B cell (primary cell): Measurements from ENCODE around the gene PDLIM1. TPM values are rescaled to one million over a fixed set of nuclear protein-coding genes. Genes with fewer than 3 reads are reported as not detected.
A peak's percentile ranks its signal among the peaks of the same experiment; 100 is the strongest.

Experiments
- ATAC-seq: fragments of 200-7000 bp; cut with Tn5 transposase; one replicate; pipeline ENCODE4 v1.10.0; 2021; ENCODE audit warnings: low read depth, mild to moderate bottlenecking, moderate number of reproducible peaks, moderate library complexity
- CTCF ChIA-PET: fragments of 350-600 bp; sonication (Branson Sonifier 250); formaldehyde crosslinking; loops from one replicate; lab custom pipeline; 2021; ENCODE audit warnings: antibody characterized with exemption, inconsistent platforms; lab: Charles Lee
- POLR2A ChIA-PET: fragments of 350-600 bp; sonication (Branson Sonifier 250); formaldehyde crosslinking; loops from one replicate; lab custom pipeline; 2021; ENCODE audit warnings: antibody characterized with exemption; lab: Charles Lee
- DNase-seq: peaks from one replicate; pipeline ENCODE4 v3.0.0; 2013
- H2AFZ ChIP-seq: 2 replicates; pipeline ENCODE4 v1.6.1; 2012; ENCODE audit warnings: mild to moderate bottlenecking, low read depth, low read length; ENCODE audit not compliant: insufficient read depth, poor library complexity, severe bottlenecking
- H3K27ac ChIP-seq, 2 donors: 1 replicate in 1 of 2; 2 replicates in 1 of 2; pipeline ENCODE4 v1.5.1; 2012 to 2013; ENCODE audit warnings: low read length in 2 of 2, mild to moderate bottlenecking in 2 of 2, moderate library complexity in 1 of 2
- H3K27me3 ChIP-seq, 4 experiments: fragments of 200-600 bp in 1 of 4; sonication (generic) in 1 of 4; replicated peaks in 1 of 4; 1 replicate in 2 of 4; 2 replicates in 2 of 4; pipeline versions ENCODE4 v1.6.1 to v1.7.0; 2013 to 2016; ENCODE audit warnings: low read length in 3 of 4, mild to moderate bottlenecking in 2 of 4, mixed read lengths in 1 of 4, moderate library complexity in 1 of 4; ENCODE audit not compliant: insufficient read depth in 4 of 4, control insufficient read depth in 3 of 4; ENCODE audit errors: control extremely low read depth in 1 of 4
- H3K36me3 ChIP-seq, 2 experiments: replicated peaks in 1 of 2; 1 replicate in 1 of 2; 2 replicates in 1 of 2; pipeline versions ENCODE4 v1.6.1 to v1.7.1; 2013; ENCODE audit warnings: low read length in 1 of 2; ENCODE audit not compliant: insufficient read depth in 2 of 2, control insufficient read depth in 1 of 2; ENCODE audit errors: control extremely low read depth in 1 of 2, extremely low read depth in 1 of 2
- H3K4me1 ChIP-seq, 2 donors: fragments of 200-600 bp in 1 of 2; sonication (generic) in 1 of 2; 1 replicate in 1 of 2; 2 replicates in 1 of 2; pipeline versions ENCODE4 v1.5.1 to v1.6.1; 2013 to 2017; ENCODE audit warnings: low read length in 2 of 2; ENCODE audit not compliant: control insufficient read depth in 2 of 2, insufficient read depth in 2 of 2
- H3K4me2 ChIP-seq: replicated peaks from 2 replicates; pipeline ENCODE3; 2012; ENCODE audit warnings: mild to moderate bottlenecking, low read depth, low read length; ENCODE audit not compliant: poor library complexity, severe bottlenecking
- H3K4me3 ChIP-seq, 5 experiments: fragments of 200-600 bp in 1 of 5; sonication (generic) in 1 of 5; 1 replicate in 3 of 5; 2 replicates in 2 of 5; pipeline versions ENCODE4 v1.5.1 to v1.7.0; 2011 to 2016; ENCODE audit warnings: low read length in 4 of 5, mild to moderate bottlenecking in 4 of 5, low read depth in 2 of 5, control low read depth in 1 of 5, moderate library complexity in 1 of 5; ENCODE audit not compliant: insufficient read depth in 1 of 5; ENCODE audit errors: control extremely low read depth in 1 of 5, extremely low read depth in 1 of 5
- H3K79me2 ChIP-seq: fragments of 200-600 bp; sonication (generic); one replicate; pipeline ENCODE4 v1.6.0; 2016; ENCODE audit warnings: low read length; ENCODE audit not compliant: control insufficient read depth, insufficient read depth
- H3K9ac ChIP-seq: fragments of 200-600 bp; sonication (generic); 2 replicates; pipeline ENCODE4 v1.6.1; 2017; ENCODE audit warnings: mild to moderate bottlenecking, low read length, moderate library complexity
- H3K9me3 ChIP-seq, 3 donors: one replicate each; pipeline versions ENCODE4 v1.6.1 to v1.7.1; 2013; ENCODE audit warnings: low read length in 2 of 3; ENCODE audit not compliant: control insufficient read depth in 2 of 3, insufficient read depth in 1 of 3; ENCODE audit errors: control extremely low read depth in 1 of 3
- H4K20me1 ChIP-seq: 2 replicates; pipeline ENCODE4 v1.6.0; 2012; ENCODE audit warnings: mild to moderate bottlenecking, low read length; ENCODE audit not compliant: insufficient read depth, control insufficient read depth, poor library complexity, severe bottlenecking
- H3K27ac Mint-ChIP-seq: one replicate; pipeline ENCODE4 v1.8.0; 2021; ENCODE audit warnings: mixed read lengths
- H3K27me3 Mint-ChIP-seq: one replicate; pipeline ENCODE4 v1.8.0; 2021; ENCODE audit warnings: mixed read lengths
- H3K4me1 Mint-ChIP-seq: one replicate; pipeline ENCODE4 v1.8.0; 2021; ENCODE audit warnings: mixed read lengths
- H3K4me3 Mint-ChIP-seq: one replicate; pipeline ENCODE4 v1.8.0; 2021; ENCODE audit warnings: mixed read lengths
- H3K9me3 Mint-ChIP-seq: one replicate; pipeline ENCODE4 v1.8.0; 2022; ENCODE audit warnings: mixed read lengths; ENCODE audit not compliant: insufficient read depth
- EZH2 ChIP-seq: IDR thresholded peaks from 2 replicates; pipeline ENCODE4 v1.6.1; 2012; ENCODE audit warnings: borderline replicate concordance, low read depth, mild to moderate bottlenecking, moderate library complexity, low read length; ENCODE audit not compliant: insufficient read depth, poor library complexity, severe bottlenecking
- WGBS: methylation state at CpG from one replicate; pipeline ENCODE4 v1.1.5; 2013; ENCODE audit warnings: missing lambda C conversion rate; ENCODE audit not compliant: insufficient coverage; 5-methylcytosine and 5-hydroxymethylcytosine counted together
- intact Hi-C: fragments of 100-400 bp; cut with micrococcal nuclease; formaldehyde crosslinking; loops from one replicate; pipeline ENCODE4 v1.10.0; 2022
- polyA plus RNA-seq: library from polyadenylated mRNA; depleted of rRNA; stranded (reverse); fragments of >200 nt; gene quantifications from 2 replicates; pipeline ENCODE4 v1.2.3, GENCODE V29; 2012
- total RNA-seq, 2 donors: library from RNA; stranded (reverse); fragments of 120-200 nt in 1 of 2; gene quantifications; 1 replicate in 1 of 2; 2 replicates in 1 of 2; pipeline versions ENCODE4 v1.2.3 to v1.2.4, GENCODE V29; 2013 to 2022
- TF ChIP-seq, protein P1 (sequence below): fragments of 200-600 bp; IDR thresholded peaks from one replicate; pipeline ENCODE4 v1.8.0; 2022; ENCODE audit warnings: antibody characterized with exemption, mild to moderate bottlenecking

Gene PDLIM1
- total and polyA plus RNA-seq, 2 donors (not counting 1 experiment from before 2014, with no cell fraction given), result 123 to 135 TPM

DNA sequence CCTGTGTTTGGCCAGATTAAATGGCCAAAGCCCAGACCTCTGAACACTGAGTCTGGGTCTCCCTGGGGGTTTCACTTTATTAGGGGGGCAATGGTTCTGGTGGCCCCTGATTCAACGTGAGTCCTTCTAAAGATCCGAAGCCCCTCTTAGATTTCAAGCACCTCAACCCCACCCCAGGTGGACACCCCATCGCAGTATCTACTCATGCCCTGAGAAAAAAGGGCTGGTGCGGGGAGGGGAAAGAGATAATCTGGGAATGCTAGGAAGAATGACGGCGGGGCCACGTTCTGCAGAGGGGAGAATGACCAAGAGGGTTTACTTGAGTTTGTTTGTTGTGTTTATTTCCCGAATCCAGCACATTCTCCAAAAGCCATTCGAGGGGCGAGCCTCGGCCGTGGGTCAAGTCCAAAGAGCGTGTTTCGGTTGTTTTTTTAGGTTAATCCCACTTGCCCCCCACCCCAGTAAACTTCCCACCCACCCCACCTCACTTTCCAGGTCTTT is 832 bp downstream of the PDLIM1 start:
- peak overlapping the region; percentile 95 for H3K27ac Mint-ChIP-seq
- peaks cover 0 to 5% of the 10 kb centered on the region in 2 experiments for H3K36me3 ChIP-seq
- H3K4me1 Mint-ChIP-seq, result peaks cover 83% of the 10 kb centered on the region
- peak overlapping the region; percentile 88 for H3K4me2 ChIP-seq
- intact Hi-C loops, result loop anchor here (2.0 to 10.0 kb wide), 4 partner anchors 23 to 455 kb away; no protein-coding TSS in a partner anchor
- peaks cover 33% of the 10 kb centered on the region for H4K20me1 ChIP-seq
- no peak for DNase-seq
- CTCF ChIA-PET, result interaction anchor here (1.0 to 6.3 kb wide), 8 partner anchors 11 to 140 kb away, joined by 3 to 40 read pairs (median 6); no protein-coding TSS in a partner anchor
- peaks cover 77% of the 10 kb centered on the region for H3K79me2 ChIP-seq
- peak overlapping the region; percentile 89 for H3K27ac ChIP-seq
- H3K4me3 ChIP-seq, result peak overlapping the region; percentile 36 to 94 (median 91)
- peak overlapping the region; percentile 93 for H3K4me3 Mint-ChIP-seq
- peak overlapping the region; percentile 94 for H3K9ac ChIP-seq
- no peaks in the 10 kb centered on the region for H3K27me3 ChIP-seq
- 91% methylated on average over 4 of the region's 14 CpGs for WGBS
- no peaks in the 10 kb centered on the region for H3K9me3 Mint-ChIP-seq
- no peaks in the 10 kb centered on the region for H3K27me3 Mint-ChIP-seq
- no peak overlapping the region for H2AFZ ChIP-seq
- TF ChIP-seq, protein P1, sequence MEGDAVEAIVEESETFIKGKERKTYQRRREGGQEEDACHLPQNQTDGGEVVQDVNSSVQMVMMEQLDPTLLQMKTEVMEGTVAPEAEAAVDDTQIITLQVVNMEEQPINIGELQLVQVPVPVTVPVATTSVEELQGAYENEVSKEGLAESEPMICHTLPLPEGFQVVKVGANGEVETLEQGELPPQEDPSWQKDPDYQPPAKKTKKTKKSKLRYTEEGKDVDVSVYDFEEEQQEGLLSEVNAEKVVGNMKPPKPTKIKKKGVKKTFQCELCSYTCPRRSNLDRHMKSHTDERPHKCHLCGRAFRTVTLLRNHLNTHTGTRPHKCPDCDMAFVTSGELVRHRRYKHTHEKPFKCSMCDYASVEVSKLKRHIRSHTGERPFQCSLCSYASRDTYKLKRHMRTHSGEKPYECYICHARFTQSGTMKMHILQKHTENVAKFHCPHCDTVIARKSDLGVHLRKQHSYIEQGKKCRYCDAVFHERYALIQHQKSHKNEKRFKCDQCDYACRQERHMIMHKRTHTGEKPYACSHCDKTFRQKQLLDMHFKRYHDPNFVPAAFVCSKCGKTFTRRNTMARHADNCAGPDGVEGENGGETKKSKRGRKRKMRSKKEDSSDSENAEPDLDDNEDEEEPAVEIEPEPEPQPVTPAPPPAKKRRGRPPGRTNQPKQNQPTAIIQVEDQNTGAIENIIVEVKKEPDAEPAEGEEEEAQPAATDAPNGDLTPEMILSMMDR, result no peak
- no peak for TF ChIP-seq EZH2
- H3K4me1 ChIP-seq, result peaks cover 85 to 87% of the 10 kb centered on the region in 2 donors
- POLR2A ChIA-PET, result interaction anchor here (0.7 kb wide), 1 partner anchor 15 kb away, joined by 3 read pairs; no protein-coding TSS in a partner anchor
- no peak for ATAC-seq
- no peaks in the 10 kb centered on the region for H3K9me3 ChIP-seq
